ENCODE measurements around the gene DNER.

DNA sequence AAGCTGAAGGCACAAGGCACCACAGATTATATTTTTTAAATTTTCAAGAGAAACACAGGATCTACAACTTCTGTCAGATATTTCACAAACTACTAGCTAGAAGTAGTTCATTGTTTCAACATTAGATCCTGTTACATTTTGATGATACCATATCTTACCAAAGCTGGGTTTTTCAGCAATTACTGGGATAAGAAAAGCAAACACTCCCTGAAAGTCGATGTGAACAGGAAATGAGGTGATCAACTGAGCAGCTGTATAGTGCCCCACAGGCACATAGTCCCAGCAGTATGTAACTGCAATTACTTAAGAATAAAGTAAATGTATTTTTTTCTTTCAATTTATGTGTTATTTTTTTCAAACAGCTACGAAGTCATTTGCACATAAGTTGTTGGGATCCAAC lies 103.5 kb downstream of the DNER start:
- TF ChIP-seq, protein P1, sequence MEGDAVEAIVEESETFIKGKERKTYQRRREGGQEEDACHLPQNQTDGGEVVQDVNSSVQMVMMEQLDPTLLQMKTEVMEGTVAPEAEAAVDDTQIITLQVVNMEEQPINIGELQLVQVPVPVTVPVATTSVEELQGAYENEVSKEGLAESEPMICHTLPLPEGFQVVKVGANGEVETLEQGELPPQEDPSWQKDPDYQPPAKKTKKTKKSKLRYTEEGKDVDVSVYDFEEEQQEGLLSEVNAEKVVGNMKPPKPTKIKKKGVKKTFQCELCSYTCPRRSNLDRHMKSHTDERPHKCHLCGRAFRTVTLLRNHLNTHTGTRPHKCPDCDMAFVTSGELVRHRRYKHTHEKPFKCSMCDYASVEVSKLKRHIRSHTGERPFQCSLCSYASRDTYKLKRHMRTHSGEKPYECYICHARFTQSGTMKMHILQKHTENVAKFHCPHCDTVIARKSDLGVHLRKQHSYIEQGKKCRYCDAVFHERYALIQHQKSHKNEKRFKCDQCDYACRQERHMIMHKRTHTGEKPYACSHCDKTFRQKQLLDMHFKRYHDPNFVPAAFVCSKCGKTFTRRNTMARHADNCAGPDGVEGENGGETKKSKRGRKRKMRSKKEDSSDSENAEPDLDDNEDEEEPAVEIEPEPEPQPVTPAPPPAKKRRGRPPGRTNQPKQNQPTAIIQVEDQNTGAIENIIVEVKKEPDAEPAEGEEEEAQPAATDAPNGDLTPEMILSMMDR (optimal IDR thresholded peaks at IDR 0.05 in 1 of 3, IDR thresholded peaks at IDR 0.05 in 1 of 3, conservative IDR thresholded peaks at IDR 0.05 in 1 of 3; ENCODE audit: extremely low read depth in 1 of 3, insufficient read depth in 2 of 3, low read length in 3 of 3): no peak
- TF ChIP-seq EZH2 (IDR thresholded peaks at IDR 0.05; ENCODE audit: low read length): no peak

Data from keratinocyte (primary cell).